ENCODE results near the gene GCDH.

GCDH gene

GRCh38 chr19:12948612-12949362, 57.8 kb downstream of the GCDH start:
- ATAC-seq: no peak
- TF ChIP-seq ZFP3 (CRISPR knock-in tag; IDR thresholded peaks at IDR 0.05) (no peak), ESRRG (CRISPR knock-in tag; IDR thresholded peaks at IDR 0.05) (no peak), GLIS3 (CRISPR knock-in tag; IDR thresholded peaks at IDR 0.05) (no peak), ZFP30 (CRISPR knock-in tag; IDR thresholded peaks at IDR 0.05) (no peak), ZNF70 (CRISPR knock-in tag; IDR thresholded peaks at IDR 0.05) (no peak), ISL1 (CRISPR knock-in tag; IDR thresholded peaks at IDR 0.05) (no peak), CSDC2 (CRISPR knock-in tag; IDR thresholded peaks at IDR 0.05) (no peak), ZNF8 (CRISPR knock-in tag; IDR thresholded peaks at IDR 0.05) (no peak), PPARA (CRISPR knock-in tag; IDR thresholded peaks at IDR 0.05; ENCODE audit: borderline replicate concordance) (no peak), ZNF565 (CRISPR knock-in tag; conservative IDR thresholded peaks at IDR 0.05; ENCODE audit: low read depth) (no peak), OSR1 (CRISPR knock-in tag; IDR thresholded peaks at IDR 0.05) (no peak), ZC3H10 (CRISPR knock-in tag; IDR thresholded peaks at IDR 0.05) (no peak), TSHZ2 (CRISPR knock-in tag; IDR thresholded peaks at IDR 0.05) (no peak), ARNTL (CRISPR knock-in tag; IDR thresholded peaks at IDR 0.05; ENCODE audit: borderline replicate concordance, low read depth) (no peak), BACH2 (CRISPR knock-in tag; IDR thresholded peaks at IDR 0.05; ENCODE audit: borderline replicate concordance) (no peak), RARB (CRISPR knock-in tag; IDR thresholded peaks at IDR 0.05) (no peak)
- TF ChIP-seq, protein P1, sequence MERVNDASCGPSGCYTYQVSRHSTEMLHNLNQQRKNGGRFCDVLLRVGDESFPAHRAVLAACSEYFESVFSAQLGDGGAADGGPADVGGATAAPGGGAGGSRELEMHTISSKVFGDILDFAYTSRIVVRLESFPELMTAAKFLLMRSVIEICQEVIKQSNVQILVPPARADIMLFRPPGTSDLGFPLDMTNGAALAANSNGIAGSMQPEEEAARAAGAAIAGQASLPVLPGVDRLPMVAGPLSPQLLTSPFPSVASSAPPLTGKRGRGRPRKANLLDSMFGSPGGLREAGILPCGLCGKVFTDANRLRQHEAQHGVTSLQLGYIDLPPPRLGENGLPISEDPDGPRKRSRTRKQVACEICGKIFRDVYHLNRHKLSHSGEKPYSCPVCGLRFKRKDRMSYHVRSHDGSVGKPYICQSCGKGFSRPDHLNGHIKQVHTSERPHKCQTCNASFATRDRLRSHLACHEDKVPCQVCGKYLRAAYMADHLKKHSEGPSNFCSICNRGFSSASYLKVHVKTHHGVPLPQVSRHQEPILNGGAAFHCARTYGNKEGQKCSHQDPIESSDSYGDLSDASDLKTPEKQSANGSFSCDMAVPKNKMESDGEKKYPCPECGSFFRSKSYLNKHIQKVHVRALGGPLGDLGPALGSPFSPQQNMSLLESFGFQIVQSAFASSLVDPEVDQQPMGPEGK (CRISPR knock-in tag; IDR thresholded peaks at IDR 0.05; ENCODE audit: borderline replicate concordance): no peak
- TF ChIP-seq, protein P2, sequence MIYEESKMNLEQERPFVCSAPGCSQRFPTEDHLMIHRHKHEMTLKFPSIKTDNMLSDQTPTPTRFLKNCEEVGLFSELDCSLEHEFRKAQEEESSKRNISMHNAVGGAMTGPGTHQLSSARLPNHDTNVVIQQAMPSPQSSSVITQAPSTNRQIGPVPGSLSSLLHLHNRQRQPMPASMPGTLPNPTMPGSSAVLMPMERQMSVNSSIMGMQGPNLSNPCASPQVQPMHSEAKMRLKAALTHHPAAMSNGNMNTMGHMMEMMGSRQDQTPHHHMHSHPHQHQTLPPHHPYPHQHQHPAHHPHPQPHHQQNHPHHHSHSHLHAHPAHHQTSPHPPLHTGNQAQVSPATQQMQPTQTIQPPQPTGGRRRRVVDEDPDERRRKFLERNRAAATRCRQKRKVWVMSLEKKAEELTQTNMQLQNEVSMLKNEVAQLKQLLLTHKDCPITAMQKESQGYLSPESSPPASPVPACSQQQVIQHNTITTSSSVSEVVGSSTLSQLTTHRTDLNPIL (CRISPR knock-in tag; IDR thresholded peaks at IDR 0.05; ENCODE audit: low read depth): no peak
- TF ChIP-seq, protein P3, sequence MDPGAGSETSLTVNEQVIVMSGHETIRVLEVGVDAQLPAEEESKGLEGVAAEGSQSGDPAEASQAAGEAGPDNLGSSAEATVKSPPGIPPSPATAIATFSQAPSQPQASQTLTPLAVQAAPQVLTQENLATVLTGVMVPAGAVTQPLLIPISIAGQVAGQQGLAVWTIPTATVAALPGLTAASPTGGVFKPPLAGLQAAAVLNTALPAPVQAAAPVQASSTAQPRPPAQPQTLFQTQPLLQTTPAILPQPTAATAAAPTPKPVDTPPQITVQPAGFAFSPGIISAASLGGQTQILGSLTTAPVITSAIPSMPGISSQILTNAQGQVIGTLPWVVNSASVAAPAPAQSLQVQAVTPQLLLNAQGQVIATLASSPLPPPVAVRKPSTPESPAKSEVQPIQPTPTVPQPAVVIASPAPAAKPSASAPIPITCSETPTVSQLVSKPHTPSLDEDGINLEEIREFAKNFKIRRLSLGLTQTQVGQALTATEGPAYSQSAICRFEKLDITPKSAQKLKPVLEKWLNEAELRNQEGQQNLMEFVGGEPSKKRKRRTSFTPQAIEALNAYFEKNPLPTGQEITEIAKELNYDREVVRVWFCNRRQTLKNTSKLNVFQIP (CRISPR knock-in tag; IDR thresholded peaks at IDR 0.05; ENCODE audit: borderline replicate concordance, low read depth): no peak
- TF ChIP-seq, protein P4, sequence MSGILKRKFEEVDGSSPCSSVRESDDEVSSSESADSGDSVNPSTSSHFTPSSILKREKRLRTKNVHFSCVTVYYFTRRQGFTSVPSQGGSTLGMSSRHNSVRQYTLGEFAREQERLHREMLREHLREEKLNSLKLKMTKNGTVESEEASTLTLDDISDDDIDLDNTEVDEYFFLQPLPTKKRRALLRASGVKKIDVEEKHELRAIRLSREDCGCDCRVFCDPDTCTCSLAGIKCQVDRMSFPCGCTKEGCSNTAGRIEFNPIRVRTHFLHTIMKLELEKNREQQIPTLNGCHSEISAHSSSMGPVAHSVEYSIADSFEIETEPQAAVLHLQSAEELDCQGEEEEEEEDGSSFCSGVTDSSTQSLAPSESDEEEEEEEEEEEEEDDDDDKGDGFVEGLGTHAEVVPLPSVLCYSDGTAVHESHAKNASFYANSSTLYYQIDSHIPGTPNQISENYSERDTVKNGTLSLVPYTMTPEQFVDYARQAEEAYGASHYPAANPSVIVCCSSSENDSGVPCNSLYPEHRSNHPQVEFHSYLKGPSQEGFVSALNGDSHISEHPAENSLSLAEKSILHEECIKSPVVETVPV (CRISPR knock-in tag; IDR thresholded peaks at IDR 0.05): no peak
